Activated CD4-positive, alpha-beta T cell treated with anti-CD3 and anti-CD28 coated beads for 1 hour (primary cell): Measurements from ENCODE around the gene PRSS8.
"Not testable (repeated sequence)": the region's sequence is repeated elsewhere in the genome, so short reads cannot be mapped to it uniquely, and the experiment has no call there.

Source experiments
- DNase-seq: peaks from one replicate; pipeline ENCODE4 v3.0.0-alpha.2; 2020

PRSS8 gene

GRCh38 chr16:31135535-31136286 is at the start of gene PRSS8:
Gene PRSS8 (minus strand): TSS chr16:31135727. CDS start chr16:31135498, 229 bp downstream.
- no peak for DNase-seq

- DNase-seq, result no peak
These were observed 49.4 kb upstream of the PRSS8 start for GRCh38 chr16:31184888-31185287.

- DNase-seq, result no peak
These were observed 48.2 kb upstream of the PRSS8 start for GRCh38 chr16:31183432-31184428.

DNA sequence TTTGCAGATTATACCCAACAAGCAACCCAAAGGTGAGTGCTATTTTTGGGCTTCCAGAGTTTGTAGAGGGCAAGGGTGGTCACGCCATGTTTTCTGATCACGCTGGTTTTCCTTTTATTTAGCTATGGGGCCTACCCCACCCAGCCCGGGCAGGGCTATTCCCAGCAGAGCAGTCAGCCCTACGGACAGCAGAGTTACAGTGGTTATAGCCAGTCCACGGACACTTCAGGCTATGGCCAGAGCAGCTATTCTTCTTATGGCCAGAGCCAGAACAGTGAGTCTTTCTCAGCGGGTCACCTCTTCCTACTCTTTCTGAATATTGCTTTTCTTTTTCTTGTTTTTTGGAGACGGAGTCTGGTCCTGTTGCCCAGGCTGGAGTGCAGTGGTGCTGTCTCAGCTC is 46.9 kb upstream of the PRSS8 start:
- no peak for DNase-seq

DNA sequence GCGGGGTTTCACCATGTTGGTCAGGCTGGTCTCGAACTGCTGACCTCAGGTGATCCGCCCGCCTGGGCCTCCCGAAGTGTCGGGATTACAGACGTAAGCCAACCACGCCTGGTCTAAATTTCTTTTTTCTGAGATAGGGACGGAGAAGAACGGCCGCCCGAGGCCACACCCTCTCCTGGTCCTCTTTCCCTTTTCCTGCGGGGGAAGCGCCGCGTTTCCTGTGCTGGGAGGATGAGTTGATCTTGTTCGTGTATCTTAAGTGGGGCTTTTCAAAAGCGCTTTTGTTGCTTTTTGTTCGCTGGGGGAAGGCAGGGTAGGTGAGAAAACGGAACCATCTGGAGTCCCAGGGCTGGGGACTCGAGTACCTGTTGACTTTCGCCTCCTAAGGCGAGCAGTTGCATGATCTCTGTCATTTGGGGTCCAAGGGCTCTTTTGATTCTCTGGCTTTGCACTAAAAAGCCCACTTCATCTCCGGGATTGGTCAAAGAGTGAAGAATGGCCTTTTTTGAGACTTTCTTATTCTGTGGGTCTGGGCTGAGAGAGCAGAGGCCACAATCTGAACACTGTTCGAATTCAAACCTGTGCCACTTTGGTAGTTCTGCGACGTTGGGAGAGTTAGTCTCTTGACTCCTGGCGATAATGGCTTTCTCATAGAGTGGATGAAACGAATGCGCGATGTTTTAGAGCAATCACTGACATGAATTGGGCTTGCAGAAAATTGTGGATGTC is 45.7 kb upstream of the PRSS8 start:
- no peak for DNase-seq

DNA sequence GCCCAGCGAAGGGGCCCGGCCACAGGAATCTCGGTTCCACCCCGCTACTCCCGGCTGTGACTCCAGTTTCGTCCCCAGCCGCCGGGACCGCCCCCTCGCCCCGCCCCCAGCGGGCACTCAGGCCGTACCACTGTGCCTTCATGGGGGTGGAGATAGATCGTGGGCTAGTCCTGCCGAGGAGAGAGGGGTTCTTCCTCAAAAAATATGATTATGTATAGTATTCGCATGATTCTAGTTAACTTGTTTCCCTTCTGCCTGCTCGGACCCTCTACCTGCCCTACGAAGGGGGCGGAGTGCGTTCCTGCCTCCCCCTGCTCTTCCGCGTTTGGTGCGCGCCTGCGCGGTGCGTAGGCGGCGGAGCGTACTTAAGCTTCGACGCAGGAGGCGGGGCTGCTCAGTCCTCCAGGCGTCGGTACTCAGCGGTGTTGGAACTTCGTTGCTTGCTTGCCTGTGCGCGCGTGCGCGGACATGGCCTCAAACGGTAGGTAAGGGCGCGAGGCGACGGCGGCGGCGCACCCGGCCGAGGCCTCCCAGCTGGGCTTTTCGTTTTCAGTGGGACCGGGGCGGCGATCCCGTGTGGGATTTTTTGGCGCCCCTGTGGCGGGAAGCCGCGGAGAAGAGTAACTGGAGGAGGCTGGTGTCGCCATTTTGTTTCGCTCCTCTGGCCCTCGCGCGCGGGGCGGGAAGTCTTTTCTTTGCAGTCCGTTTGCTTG is 44.4 kb upstream of the PRSS8 start, which contains the start of gene FUS:
FUS (plus strand) TSS at position 393 of the 713 bp plus-strand sequence; CDS start at position 469, 76 bp downstream.
- peak; percentile 90 for DNase-seq

GRCh38 chr16:31179219-31179746 is 43.8 kb upstream of the PRSS8 start:
- no peak for DNase-seq

- DNase-seq, result peak; percentile 34
These were observed 41.6 kb upstream of the PRSS8 start for GRCh38 chr16:31177136-31177535.

- DNase-seq, result not testable (repeated sequence)
These were observed 34.5 kb upstream of the PRSS8 start for GRCh38 chr16:31170048-31170447.

GRCh38 chr16:31168848-31169247 is 33.3 kb upstream of the PRSS8 start:
- no peak for DNase-seq

GRCh38 chr16:31167315-31167714 is 31.8 kb upstream of the PRSS8 start:
- DNase-seq, result no peak

DNA sequence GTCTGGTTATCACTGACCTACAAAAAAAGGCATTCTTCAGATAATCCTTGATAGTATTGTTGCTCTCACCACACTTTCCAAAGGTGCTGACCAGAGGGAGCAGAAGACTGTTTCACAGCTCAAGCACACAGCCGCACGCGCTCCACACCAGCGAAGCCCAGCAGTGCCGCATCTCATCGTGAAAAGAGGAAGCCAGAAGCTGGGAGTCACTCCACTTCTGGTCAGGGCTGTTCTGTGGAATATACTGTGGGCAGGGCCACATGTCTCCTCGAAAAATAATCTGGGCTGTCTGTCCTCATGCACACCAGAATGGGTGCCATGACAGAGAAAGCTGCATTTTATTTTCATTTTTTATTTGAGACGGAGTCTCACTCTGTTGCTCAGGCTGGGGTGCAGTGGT is 21.6 kb upstream of the PRSS8 start:
- DNase-seq, result no peak

DNA sequence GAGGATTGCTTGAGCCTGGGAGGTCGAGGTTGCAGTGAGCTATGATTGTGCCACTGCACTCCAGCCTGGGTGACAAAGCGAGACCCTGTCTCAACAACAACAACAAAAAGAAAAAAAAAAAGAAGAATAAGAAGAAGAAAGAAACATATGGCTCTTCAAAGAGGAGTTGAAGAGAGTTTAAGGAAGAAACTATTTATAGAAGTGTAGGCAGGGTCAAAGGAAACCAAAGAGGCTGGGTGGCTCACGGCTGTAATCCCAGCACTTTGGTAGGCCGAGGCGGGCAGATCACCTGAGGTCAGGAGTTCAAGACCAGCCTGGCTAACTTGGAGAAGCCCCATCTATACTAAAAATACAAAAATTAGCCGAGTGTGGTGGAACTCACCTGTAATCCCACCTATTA is 15.4 kb upstream of the PRSS8 start:
- not testable (repeated sequence) for DNase-seq

DNA sequence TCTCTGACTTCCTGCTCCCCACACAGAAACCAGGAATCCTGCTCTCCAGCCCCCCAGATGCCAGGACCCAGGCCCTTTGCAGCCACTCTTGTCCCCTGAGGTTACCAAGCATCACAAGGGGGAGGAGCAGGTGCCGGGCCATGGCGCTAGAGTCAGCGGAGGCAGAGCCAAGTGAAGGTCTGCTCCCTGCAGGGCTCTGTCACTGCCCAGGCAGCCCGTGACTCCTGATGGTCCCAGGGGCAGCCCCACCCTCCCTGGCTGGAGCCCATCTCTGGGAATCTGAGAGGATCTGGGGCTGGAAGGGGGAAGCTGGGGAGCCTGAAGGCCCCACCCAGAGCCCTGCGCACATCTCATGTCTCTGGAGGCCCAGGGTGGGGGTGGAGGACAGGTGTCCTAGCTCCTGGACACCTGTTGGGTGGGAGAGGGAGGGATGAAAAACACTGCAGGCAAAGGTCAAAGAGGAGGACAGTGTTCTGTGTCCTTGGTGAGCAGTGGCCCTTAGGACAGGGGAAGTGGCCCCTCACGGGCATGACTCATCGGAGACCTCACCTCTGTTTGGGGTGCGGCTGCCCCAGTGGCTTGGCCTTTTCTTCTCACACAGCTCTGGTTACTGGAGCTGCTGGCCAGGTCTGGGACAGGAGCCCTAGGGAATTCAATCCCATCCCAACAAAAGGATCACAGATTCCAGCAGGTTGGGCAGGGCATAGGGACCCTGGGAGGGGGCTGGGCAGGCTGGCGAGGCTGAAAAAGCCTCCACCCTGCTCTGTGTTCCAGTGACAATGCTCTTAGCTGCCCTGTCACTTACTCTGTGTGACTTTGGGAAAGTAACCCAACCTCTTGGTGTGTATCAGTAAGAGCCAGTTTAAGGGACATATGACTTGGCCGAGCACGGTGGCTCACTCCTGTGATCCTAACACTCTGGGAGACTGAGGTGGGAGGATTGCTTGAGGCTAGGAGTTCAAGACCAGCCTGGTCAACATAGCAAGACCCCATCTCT is 14.7 kb upstream of the PRSS8 start, which contains the start of gene PRSS36:
PRSS36 (minus strand) TSS at position 173 of the 997 bp plus-strand sequence; CDS start at position 142, 31 bp downstream.
- no peak for DNase-seq

- DNase-seq, result no peak
These were observed 13.8 kb upstream of the PRSS8 start for GRCh38 chr16:31149332-31149731.

GRCh38 chr16:31148896-31149295 is 13.4 kb upstream of the PRSS8 start:
- DNase-seq, result no peak

- no peak for DNase-seq
These were observed 12.8 kb upstream of the PRSS8 start for GRCh38 chr16:31148281-31148728.

DNA sequence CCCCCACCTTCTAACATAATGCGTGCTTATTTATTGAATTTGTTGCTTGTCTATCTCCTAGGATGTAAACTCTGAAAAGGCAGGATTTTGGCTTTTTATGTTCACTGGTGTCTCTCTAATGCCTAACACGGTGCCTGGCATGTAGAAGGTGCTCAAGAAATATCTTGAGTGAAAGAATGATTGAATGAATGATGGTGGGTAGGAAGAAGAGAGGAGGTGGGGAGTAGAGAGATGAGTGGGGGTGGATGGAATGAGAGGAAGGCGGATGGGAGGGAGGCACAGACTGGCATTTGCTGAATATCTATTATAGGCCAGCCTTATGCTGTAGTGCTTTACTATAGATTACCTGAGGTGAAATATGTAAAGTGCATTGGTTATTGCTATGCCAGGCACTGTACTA is 12.0 kb upstream of the PRSS8 start:
- no peak for DNase-seq

- DNase-seq, result no peak
These were observed 10.0 kb upstream of the PRSS8 start for GRCh38 chr16:31145398-31145990.

GRCh38 chr16:31144418-31144817 is 8.9 kb upstream of the PRSS8 start:
- DNase-seq, result not testable (repeated sequence)
